ENCODE measurements around the gene ETV1. TPM values are rescaled to one million over a fixed set of nuclear protein-coding genes. Genes with fewer than 3 reads are reported as not detected.
A peak's percentile ranks its signal among the peaks of the same experiment; 100 is the strongest.

ETV1 gene
- total RNA-seq, 1 experiment from 2014 or later: 0.52 TPM

DNA sequence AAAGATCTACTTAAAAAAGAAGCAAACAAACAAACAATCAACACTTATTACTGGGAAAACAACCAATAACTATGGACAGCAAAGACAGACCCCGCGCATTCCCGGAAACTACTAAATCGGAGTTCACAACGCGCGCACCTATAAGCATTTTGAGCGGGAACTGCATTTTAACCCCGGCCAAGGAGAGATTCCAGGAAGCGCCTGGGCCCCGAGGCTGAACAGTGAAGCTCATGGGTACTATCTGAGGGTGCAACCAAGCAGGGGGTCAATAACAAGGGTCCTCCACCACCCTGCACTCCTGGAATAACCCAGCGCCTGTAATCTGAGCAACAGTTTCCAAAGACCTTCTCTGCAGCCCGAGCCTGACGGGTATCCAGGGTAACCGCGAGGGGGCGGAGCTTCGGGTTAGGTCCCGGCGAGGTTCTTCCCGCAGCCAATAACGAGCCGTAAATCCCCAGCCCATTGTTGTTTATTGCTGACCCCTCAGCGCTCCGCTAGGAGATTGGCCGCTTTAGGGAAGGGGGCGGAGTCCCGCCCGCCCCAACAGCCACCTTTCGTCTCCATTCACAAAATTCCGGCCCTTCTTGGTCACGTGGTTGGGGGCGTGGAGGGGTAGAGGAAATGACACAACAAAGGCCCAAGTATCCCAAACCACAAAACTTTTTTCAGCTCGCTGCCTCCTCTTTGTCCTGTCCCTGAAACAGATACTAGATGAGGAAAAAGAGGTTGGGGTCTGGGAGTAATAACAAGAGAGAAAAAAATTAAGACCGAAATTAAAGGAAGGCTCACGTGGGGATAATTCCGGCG, 1.7 kb upstream of the ETV1 start:
- ChIA-PET CTCF (no interaction called here), POLR2A (interaction anchor here (0.5 kb wide), 1 partner anchor 1323 kb away, joined by 8 read pairs; no protein-coding TSS in a partner anchor)
- BruUV-seq (replicated peaks): no TSS peak
- Histone ChIP-seq H3K4me3 (ENCODE audit: low read depth, low read length) (peak overlapping the region; percentile 43), H3K9me3 (no peaks in the 10 kb centered on the region), H3K27me3 (replicated peaks; ENCODE audit: control insufficient read depth, insufficient read depth, low read length) (no peaks in the 10 kb centered on the region), H3K36me3 (ENCODE audit: control insufficient read depth, insufficient read depth, low read length) (no peaks in the 10 kb centered on the region), H3K4me1 (0 out of 2 replicates have a peak, but pooled peaks cover 3% of the 10 kb centered on the region)
- H3K27ac Mint-ChIP-seq (ENCODE audit: unreplicated experiment): no peak overlapping the region
- H3K36me3 Mint-ChIP-seq (ENCODE audit: insufficient read depth, unreplicated experiment): no peaks in the 10 kb centered on the region
- no peak for TF ChIP-seq CTCF (IDR thresholded peaks at IDR 0.05; ENCODE audit: insufficient read depth in 1 of 2, low read depth in 1 of 2, low read length in 1 of 2, severe bottlenecking in 1 of 2, unreplicated experiment in 1 of 2)
- H3K27me3 Mint-ChIP-seq (ENCODE audit: insufficient read depth, unreplicated experiment): peaks cover under 1% of the 10 kb centered on the region
- no peak overlapping the region for H3K4me3 Mint-ChIP-seq (ENCODE audit: unreplicated experiment)
- no peaks in the 10 kb centered on the region for H3K9me3 Mint-ChIP-seq (ENCODE audit: unreplicated experiment)
- intact Hi-C loops (cut with micrococcal nuclease; ENCODE audit: unreplicated experiment): loop anchor here (10.0 kb wide), 1 partner anchor 464 kb away; no protein-coding TSS in a partner anchor
- DNase-seq: peak; percentile 92 to 93
- H3K4me1 Mint-ChIP-seq (ENCODE audit: low read depth, unreplicated experiment): no peaks in the 10 kb centered on the region

DNA sequence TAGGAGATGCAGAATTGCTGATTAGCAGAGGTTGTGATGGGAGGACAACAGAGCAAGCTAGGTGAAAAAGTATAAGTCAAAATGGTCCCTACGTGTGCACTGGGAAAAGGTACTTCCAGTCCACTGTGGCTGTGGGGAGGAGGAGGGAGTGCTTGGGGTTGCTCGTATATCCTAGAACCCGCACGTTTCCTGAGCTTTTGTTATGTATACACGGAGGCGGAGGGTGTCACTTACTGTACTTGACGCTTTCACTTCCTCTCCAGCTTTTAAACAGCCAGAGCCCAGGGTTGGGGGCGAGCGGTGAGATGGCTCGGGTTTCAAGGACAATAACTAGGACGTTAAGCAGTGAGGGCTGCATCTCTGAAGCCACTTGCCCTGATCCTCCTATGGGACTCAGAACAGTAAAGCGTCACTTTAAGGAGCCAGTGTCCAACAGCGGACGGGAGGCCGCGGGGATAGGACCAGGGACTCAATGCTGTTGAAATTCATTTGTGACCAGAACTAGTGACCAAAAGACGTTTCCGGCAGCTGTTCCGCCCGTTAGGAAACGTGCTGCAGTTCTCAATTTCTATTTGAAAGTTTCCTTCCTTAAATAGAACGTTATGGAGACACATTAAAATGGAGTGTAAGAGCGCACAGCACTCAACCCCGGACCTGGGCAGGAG, 985 bp upstream of the ETV1 start:
- no peaks in the 10 kb centered on the region for H3K4me1 Mint-ChIP-seq (ENCODE audit: low read depth, unreplicated experiment)
- intact Hi-C loops (cut with micrococcal nuclease; ENCODE audit: unreplicated experiment): loop anchor here (10.0 kb wide), 1 partner anchor 464 kb away; no protein-coding TSS in a partner anchor
- Histone ChIP-seq H3K9me3 (no peaks in the 10 kb centered on the region), H3K4me1 (0 out of 2 replicates have a peak, but pooled peaks cover 3% of the 10 kb centered on the region), H3K4me3 (ENCODE audit: low read depth, low read length) (peak overlapping the region; percentile 43), H3K36me3 (ENCODE audit: control insufficient read depth, insufficient read depth, low read length) (no peaks in the 10 kb centered on the region), H3K27me3 (replicated peaks; ENCODE audit: control insufficient read depth, insufficient read depth, low read length) (no peaks in the 10 kb centered on the region)
- no peaks in the 10 kb centered on the region for H3K36me3 Mint-ChIP-seq (ENCODE audit: insufficient read depth, unreplicated experiment)
- TF ChIP-seq CTCF (IDR thresholded peaks at IDR 0.05; ENCODE audit: insufficient read depth in 1 of 2, low read depth in 1 of 2, low read length in 1 of 2, severe bottlenecking in 1 of 2, unreplicated experiment in 1 of 2): no peak
- H3K9me3 Mint-ChIP-seq (ENCODE audit: unreplicated experiment): no peaks in the 10 kb centered on the region
- H3K27me3 Mint-ChIP-seq (ENCODE audit: insufficient read depth, unreplicated experiment): peaks cover 2% of the 10 kb centered on the region
- ChIA-PET POLR2A (no interaction called here), CTCF (no interaction called here)
- H3K4me3 Mint-ChIP-seq (ENCODE audit: unreplicated experiment): no peak overlapping the region
- no TSS peak for BruUV-seq (replicated peaks)
- no peak overlapping the region for H3K27ac Mint-ChIP-seq (ENCODE audit: unreplicated experiment)
- peak; percentile 28 to 33 for DNase-seq

- CTCF ChIA-PET: no interaction called here
- Mint-ChIP-seq H3K4me3 (ENCODE audit: unreplicated experiment) (no peak overlapping the region), H3K4me1 (ENCODE audit: low read depth, unreplicated experiment) (no peaks in the 10 kb centered on the region), H3K27me3 (ENCODE audit: insufficient read depth, unreplicated experiment) (peaks cover 2% of the 10 kb centered on the region), H3K36me3 (ENCODE audit: insufficient read depth, unreplicated experiment) (no peaks in the 10 kb centered on the region), H3K27ac (ENCODE audit: unreplicated experiment) (no peak overlapping the region), H3K9me3 (ENCODE audit: unreplicated experiment) (no peaks in the 10 kb centered on the region)
- no TSS peak for BruUV-seq (replicated peaks)
- POLR2A ChIA-PET: interaction anchor here (1.0 kb wide), 1 partner anchor 778 kb away, joined by 4 read pairs; no protein-coding TSS in a partner anchor
- no peak for TF ChIP-seq CTCF (IDR thresholded peaks at IDR 0.05; ENCODE audit: insufficient read depth in 1 of 2, low read depth in 1 of 2, low read length in 1 of 2, severe bottlenecking in 1 of 2, unreplicated experiment in 1 of 2)
- Histone ChIP-seq H3K27me3 (replicated peaks; ENCODE audit: control insufficient read depth, insufficient read depth, low read length) (no peaks in the 10 kb centered on the region), H3K4me3 (ENCODE audit: low read depth, low read length) (peak overlapping the region; percentile 43), H3K4me1 (0 out of 2 replicates have a peak, but pooled peaks cover 3% of the 10 kb centered on the region), H3K9me3 (no peaks in the 10 kb centered on the region), H3K36me3 (ENCODE audit: control insufficient read depth, insufficient read depth, low read length) (no peaks in the 10 kb centered on the region)
- intact Hi-C loops (cut with micrococcal nuclease; ENCODE audit: unreplicated experiment): loop anchor here (10.0 kb wide), 1 partner anchor 465 kb away; no protein-coding TSS in a partner anchor
- no peak for DNase-seq
These were observed 461 bp upstream of the ETV1 start for GRCh38 chr7:13989949-13990305.

Data from Caco-2 (cell line).